WI38 (cell line): ENCODE data around the gene TTC28.

ENCODE experiments used
- H3K4me3 ChIP-seq: 2 replicates; pipeline ENCODE4 v1.5.1; 2011; ENCODE audit warnings: low read depth, mild to moderate bottlenecking, control low read depth, low read length
- CTCF ChIP-seq: IDR thresholded peaks from 2 replicates; pipeline ENCODE4 v1.5.1; 2012; ENCODE audit warnings: low read depth, mild to moderate bottlenecking, control low read depth, low read length

Gene TTC28

GRCh38 chr22:28679611-28680287 lies at the start of gene TTC28:
Gene TTC28, minus strand, starts transcription at chr22:28679840. Its CDS starts 117 bp downstream, at chr22:28679723.
- peak within 1 kb of the TSS; percentile 74 for H3K4me3 ChIP-seq

DNA sequence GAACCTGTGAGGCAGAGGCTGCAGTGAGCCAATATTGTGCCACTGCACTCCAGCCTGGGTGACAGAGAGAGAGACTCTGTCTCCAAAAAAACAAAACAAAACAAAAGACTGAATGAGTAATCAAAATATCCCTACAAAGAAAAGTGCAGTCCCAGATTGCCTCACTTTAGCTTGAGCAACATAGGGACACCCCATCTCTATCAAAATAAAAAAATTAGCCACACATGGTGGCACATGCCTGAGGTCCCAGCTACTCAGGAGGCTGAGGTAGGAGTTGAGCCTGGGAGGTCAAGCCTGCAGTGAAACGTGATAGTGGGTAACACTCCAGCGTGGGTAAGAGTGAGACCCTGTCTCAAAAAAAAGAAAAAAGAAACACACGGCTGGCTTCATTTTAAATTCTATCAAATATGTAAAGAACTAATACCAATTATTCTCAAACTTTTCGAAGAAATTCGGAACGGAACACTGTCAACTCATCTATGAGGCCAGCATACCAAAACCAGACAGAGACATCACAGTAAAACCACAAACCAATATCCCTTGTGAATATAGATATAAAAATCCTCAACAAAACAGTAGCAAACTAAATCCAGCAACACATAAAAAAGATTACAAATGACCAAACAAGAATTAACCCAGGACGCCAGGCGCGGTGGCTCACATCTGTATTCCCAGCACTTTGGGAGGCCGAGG lies 49.1 kb upstream of the TTC28 start:
- no peak overlapping the region for H3K4me3 ChIP-seq
- no peak for TF ChIP-seq CTCF

DNA sequence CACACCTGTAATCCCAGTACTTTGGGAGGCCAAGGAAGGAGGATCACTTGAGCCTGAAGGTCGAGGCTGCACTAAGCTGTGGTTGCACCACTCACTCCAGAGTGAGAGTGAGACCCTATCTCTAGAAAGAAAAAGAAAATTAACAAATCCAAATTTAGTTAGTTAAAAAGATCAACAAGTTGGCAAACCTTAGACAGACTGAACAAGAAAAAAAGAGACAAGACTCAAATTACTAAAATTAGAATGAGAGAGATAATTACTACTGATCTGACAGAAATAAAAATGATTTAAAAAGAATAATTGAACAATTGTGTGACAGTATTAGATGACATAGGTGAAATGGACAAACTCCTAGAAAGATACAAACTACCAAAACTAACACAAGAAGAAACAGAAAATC lies 48.4 kb upstream of the TTC28 start:
- TF ChIP-seq CTCF, result no peak
- no peak overlapping the region for H3K4me3 ChIP-seq

GRCh38 chr22:28718044-28718443 lies 38.4 kb upstream of the TTC28 start:
- no peak for TF ChIP-seq CTCF
- H3K4me3 ChIP-seq, result no peak overlapping the region

GRCh38 chr22:28716686-28717085 lies 37.0 kb upstream of the TTC28 start:
- no peak for TF ChIP-seq CTCF
- no peak overlapping the region for H3K4me3 ChIP-seq

DNA sequence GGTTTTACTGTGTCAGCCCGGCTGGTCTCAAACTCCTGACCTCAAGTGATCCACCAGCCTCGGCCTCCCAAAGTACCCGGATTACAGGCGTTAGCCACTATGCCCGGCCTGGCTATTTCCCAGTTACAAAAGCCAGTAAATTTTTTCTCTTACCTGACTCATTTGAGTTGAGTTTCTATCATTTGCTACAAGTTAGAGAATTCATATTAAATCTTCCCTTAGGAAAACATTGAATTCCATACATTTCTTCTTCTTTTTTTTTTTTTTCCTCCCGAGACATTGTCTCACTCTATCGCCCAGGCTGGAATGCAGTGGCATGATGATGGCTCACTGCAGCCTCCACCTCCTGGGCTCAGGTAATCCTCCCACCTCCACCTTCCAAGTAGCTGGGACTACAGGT lies 36.0 kb upstream of the TTC28 start:
- no peak overlapping the region for H3K4me3 ChIP-seq
- no peak for TF ChIP-seq CTCF

DNA sequence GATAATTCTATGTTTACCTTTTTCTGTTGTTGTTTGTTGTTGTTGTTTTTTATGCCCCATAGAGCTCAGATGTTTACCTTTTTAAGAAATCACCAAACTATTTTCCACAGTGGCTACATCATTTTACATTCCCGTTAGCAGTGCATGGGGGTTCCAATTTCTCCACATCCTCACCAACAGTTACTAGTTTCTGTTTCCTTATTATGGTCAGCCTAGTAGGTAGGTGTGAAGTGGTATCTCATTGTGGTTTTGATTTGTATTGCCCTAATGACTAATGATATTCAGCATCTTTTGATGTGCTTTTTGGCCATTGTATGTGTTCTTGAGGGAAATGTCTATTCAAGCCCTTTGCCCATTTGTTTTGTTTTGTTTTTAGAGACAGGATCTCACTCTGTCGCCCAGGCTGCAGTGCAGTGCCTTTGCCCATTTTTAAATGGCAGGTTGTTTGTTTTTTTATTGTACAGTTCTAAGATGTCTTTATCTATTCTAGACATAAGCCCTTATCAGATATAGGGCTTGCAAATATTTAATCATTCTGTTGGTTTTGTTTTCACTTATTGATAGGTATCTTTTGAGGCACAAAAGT lies 34.5 kb upstream of the TTC28 start:
- H3K4me3 ChIP-seq, result no peak overlapping the region
- no peak for TF ChIP-seq CTCF
